Effector memory CD4-positive, alpha-beta T cell (primary cell): Measurements from ENCODE around the gene ATF4.
"Not testable (repeated sequence)": the region's sequence is repeated elsewhere in the genome, so short reads cannot be mapped to it uniquely, and the experiment has no call there.

Source experiments
- DNase-seq, 3 donors: peaks; one replicate each; pipeline ENCODE4 v3.0.0-alpha.2; 2020
- H3K27ac ChIP-seq: 2 replicates; pipeline ENCODE4 v1.7.0; 2013; ENCODE audit warnings: mild to moderate bottlenecking, low read length, moderate library complexity; ENCODE audit not compliant: insufficient read depth, poor library complexity, severe bottlenecking
- H3K27me3 ChIP-seq: replicated peaks from 2 replicates; pipeline ENCODE4 v1.7.0; 2013; ENCODE audit warnings: mild to moderate bottlenecking, low read length; ENCODE audit not compliant: insufficient read depth, control insufficient read depth, poor library complexity, severe bottlenecking
- H3K36me3 ChIP-seq: 2 replicates; pipeline ENCODE4 v1.7.0; 2013; ENCODE audit warnings: mild to moderate bottlenecking, low read length, moderate library complexity; ENCODE audit not compliant: control insufficient read depth, insufficient read depth
- H3K4me1 ChIP-seq: 2 replicates; pipeline ENCODE4 v1.7.0; 2013; ENCODE audit warnings: low read length, mild to moderate bottlenecking; ENCODE audit not compliant: control insufficient read depth, insufficient read depth, poor library complexity, severe bottlenecking
- H3K4me3 ChIP-seq: 2 replicates; pipeline ENCODE4 v1.7.0; 2013; ENCODE audit warnings: low read length, low read depth, mild to moderate bottlenecking; ENCODE audit not compliant: insufficient read depth, poor library complexity, severe bottlenecking
- H3K9me3 ChIP-seq: 2 replicates; pipeline ENCODE4 v1.7.0; 2013; ENCODE audit warnings: mild to moderate bottlenecking, low read length, moderate library complexity; ENCODE audit not compliant: control insufficient read depth

ATF4 gene

DNA sequence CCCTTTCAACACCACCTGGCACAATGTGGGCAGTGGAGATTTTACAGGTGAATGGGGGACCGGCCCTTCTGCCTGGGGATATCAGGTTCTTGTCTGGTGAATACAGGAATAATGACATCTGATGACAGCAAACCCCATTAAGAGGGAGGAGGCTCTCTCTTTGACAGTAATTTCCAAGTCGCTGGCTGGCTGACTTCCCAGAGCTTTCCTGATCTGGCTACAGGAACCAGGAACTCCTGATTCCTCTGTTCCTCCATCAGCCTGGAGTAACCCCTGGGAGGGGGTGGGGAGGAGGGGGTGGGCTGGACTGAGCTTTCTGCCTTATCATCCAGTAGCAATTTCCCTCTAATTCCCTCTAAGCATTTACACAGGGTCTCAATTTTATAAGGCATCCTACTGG, 22.0 kb upstream of the ATF4 start:
- H3K4me3 ChIP-seq: no peak overlapping the region
- DNase-seq: no peak
- H3K4me1 ChIP-seq: peaks cover 8% of the 10 kb centered on the region
- H3K27me3 ChIP-seq: no peaks in the 10 kb centered on the region
- H3K36me3 ChIP-seq: no peaks in the 10 kb centered on the region
- H3K27ac ChIP-seq: no peak overlapping the region
- H3K9me3 ChIP-seq: no peaks in the 10 kb centered on the region

DNA sequence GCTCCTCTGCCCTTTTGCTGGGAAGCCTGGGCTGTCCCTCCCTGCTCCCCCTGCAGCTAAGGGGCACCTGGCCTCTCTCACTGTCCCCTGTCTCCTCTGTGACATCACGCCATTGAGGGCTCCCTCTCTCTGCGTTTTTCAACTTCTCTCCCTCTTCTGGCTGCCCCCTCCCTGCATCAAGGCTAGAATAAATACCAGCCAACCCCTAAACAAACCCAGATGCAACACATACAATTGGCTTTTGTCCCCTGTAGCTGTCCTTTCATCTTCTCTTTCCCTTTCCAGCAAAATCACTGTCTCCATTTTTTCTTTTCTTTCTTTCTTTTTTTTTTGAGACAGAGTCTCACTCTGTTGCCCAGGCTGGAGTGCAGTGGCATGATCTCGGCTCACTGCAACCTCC, 21.6 kb upstream of the ATF4 start:
- Histone ChIP-seq H3K4me1 (peaks cover 13% of the 10 kb centered on the region), H3K27ac (no peak overlapping the region), H3K4me3 (no peak overlapping the region), H3K27me3 (no peaks in the 10 kb centered on the region), H3K36me3 (no peaks in the 10 kb centered on the region), H3K9me3 (no peaks in the 10 kb centered on the region)
- DNase-seq: no peak

GRCh38 chr22:39500101-39500500, 20.3 kb upstream of the ATF4 start:
- peaks cover 10% of the 10 kb centered on the region for H3K36me3 ChIP-seq
- H3K4me1 ChIP-seq: peaks cover 20% of the 10 kb centered on the region
- DNase-seq: no peak
- H3K27me3 ChIP-seq: no peaks in the 10 kb centered on the region
- no peak overlapping the region for H3K4me3 ChIP-seq
- no peaks in the 10 kb centered on the region for H3K9me3 ChIP-seq
- no peak overlapping the region for H3K27ac ChIP-seq

- H3K4me3 ChIP-seq: peak overlapping the region; percentile 86
- DNase-seq: no peak
Observed at GRCh38 chr22:39501644-39502108, 18.7 kb upstream of the ATF4 start.

DNA sequence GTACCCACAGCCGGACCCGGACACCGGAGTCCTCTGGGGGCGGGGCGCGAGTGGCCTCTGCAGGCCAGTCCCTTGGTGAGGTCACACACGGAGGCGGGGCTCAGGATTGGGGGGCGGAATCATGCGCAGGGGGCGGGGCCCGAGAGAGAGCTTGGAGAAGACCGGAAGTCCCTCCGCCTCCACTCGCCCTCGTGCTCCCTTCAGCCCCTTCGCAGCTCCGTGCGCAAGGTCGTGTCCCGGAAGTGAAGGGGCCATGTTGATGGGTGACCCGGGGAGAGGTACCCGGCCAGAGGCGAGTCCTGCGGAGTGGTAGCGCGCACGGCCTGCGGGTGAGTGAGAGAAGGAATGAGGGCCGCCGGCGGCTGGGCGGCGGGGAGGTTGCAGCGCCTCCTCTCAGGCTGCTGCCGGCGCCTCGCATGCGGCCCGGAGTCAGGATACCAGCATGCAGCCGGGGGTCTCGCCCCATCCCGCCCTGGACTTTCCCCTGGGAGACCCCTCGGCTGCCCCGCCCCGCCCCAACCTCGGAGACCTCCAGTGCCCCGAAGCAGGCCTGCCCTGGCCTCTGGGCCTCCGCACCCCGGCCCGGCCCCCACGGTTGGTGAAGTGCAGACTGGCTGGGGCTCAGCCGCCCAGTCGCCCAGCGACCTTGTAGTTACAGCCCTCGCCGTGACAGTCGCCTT, 18.1 kb upstream of the ATF4 start, which contains the start of gene MIEF1:
MIEF1 (plus strand) TSS at position 182 of the 680 bp plus-strand sequence. CDS start 9,005 bp downstream, outside the sequence.
- H3K27ac ChIP-seq: peak within 1 kb of the TSS; percentile 71
- H3K4me1 ChIP-seq: peaks cover 20% of the 10 kb centered on the region
- DNase-seq: peak; percentile 80 to 84 (median 81)
- H3K9me3 ChIP-seq: no peaks in the 10 kb centered on the region
- peak within 1 kb of the TSS; percentile 86 for H3K4me3 ChIP-seq
- peaks cover 29% of the 10 kb centered on the region for H3K36me3 ChIP-seq
- H3K27me3 ChIP-seq: no peaks in the 10 kb centered on the region

More at GRCh38 chr22:39501644-39502108, 18.7 kb upstream of the ATF4 start:
- H3K9me3 ChIP-seq: no peaks in the 10 kb centered on the region
- peaks cover 26% of the 10 kb centered on the region for H3K36me3 ChIP-seq
- peaks cover 20% of the 10 kb centered on the region for H3K4me1 ChIP-seq
- H3K27ac ChIP-seq: peak overlapping the region; percentile 71
- H3K27me3 ChIP-seq: no peaks in the 10 kb centered on the region

DNA sequence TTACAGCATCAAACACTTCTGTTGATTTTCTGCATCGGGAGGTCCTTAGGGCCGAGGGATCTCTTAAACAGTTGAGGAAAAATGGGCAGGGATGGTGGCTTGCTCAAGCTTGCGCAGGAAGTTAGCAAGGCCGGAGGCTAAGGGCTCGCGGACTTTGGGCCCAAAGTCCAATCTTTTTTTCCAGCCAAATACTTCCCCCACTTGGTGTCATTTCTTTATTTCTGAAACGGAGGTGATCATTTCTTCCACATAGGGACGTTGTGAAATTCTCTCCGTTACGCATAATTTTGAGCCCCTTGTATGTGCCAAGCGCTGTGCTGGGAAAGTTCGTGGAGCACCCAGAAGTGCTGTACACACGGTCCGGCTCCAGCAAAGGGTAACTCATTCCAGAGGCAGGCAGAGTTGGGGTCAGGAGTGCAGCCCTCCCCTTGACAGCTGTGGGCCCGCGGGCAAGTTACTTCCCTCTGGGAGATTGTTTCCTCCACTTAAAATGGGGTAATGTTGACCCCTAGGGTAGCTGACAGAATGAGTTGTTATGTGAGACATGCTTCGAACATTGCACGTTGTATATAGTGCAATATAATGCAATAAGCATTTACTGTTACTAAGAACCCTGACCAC, 17.5 kb upstream of the ATF4 start:
- Histone ChIP-seq H3K4me3 (peak overlapping the region; percentile 86), H3K36me3 (peaks cover 32% of the 10 kb centered on the region), H3K9me3 (no peaks in the 10 kb centered on the region), H3K4me1 (peaks cover 20% of the 10 kb centered on the region), H3K27me3 (no peaks in the 10 kb centered on the region), H3K27ac (peak overlapping the region; percentile 71)
- DNase-seq: no peak

DNA sequence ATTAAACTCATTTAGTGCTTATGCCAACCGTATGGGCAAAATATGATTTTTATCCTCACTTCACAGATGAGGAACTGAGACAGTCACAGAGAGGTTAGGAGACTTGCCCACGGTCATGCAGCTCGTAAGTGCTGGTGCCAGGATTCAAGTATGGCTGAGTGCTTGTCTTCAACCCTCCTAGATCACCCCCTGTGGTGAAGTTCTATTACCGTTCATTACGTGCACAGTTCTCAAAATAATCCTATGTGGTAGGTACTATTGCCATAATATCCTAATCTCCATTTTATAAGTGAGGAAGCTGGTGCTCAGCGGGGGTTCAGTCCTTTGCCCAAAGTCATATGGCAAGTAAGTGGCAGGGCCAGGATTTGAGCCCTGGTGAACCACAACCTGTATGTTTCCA, 16.7 kb upstream of the ATF4 start:
- peaks cover 20% of the 10 kb centered on the region for H3K4me1 ChIP-seq
- no peak for DNase-seq
- H3K27ac ChIP-seq: no peak overlapping the region
- H3K9me3 ChIP-seq: no peaks in the 10 kb centered on the region
- H3K27me3 ChIP-seq: no peaks in the 10 kb centered on the region
- H3K4me3 ChIP-seq: peak overlapping the region; percentile 86
- peaks cover 38% of the 10 kb centered on the region for H3K36me3 ChIP-seq

GRCh38 chr22:39504071-39504470, 16.3 kb upstream of the ATF4 start:
- DNase-seq: no peak
- H3K27me3 ChIP-seq: no peaks in the 10 kb centered on the region
- H3K27ac ChIP-seq: no peak overlapping the region
- H3K9me3 ChIP-seq: no peaks in the 10 kb centered on the region
- H3K4me3 ChIP-seq: no peak overlapping the region
- peaks cover 42% of the 10 kb centered on the region for H3K36me3 ChIP-seq
- peaks cover 20% of the 10 kb centered on the region for H3K4me1 ChIP-seq

DNA sequence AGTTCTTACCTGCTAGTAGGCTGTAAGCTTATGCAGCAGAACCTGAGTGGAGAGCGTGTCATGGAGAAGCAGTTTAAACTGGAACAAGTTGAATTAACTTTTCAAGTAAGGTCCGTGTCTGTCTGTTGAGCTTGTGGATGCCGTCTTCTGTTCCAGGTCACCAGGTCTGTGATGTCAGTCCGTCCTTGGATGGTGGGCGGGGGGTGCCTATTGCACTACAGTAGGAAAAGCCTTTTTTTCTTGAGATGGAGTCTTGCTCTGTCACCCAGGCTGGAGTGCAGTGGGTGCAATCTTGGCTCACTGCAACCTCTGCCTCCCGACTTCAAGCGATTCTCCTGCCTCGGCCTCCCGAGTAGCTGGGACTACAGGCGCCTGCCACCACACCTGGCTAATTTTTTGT, 13.3 kb upstream of the ATF4 start:
- not testable (repeated sequence) for H3K27ac ChIP-seq, DNase-seq

GRCh38 chr22:39508393-39508792, 12.0 kb upstream of the ATF4 start:
- Histone ChIP-seq H3K4me3 (no peak overlapping the region), H3K27ac (no peak overlapping the region), H3K36me3 (peaks cover 77% of the 10 kb centered on the region), H3K27me3 (no peaks in the 10 kb centered on the region), H3K4me1 (peaks cover 12% of the 10 kb centered on the region), H3K9me3 (no peaks in the 10 kb centered on the region)
- no peak for DNase-seq

More for the DNA sequence above, 13.3 kb upstream of the ATF4 start:
- H3K4me3 ChIP-seq, H3K27me3 ChIP-seq, H3K9me3 ChIP-seq: not testable (repeated sequence)
- H3K36me3 ChIP-seq: peaks cover 67% of the 10 kb centered on the region
- peaks cover 20% of the 10 kb centered on the region for H3K4me1 ChIP-seq
